Suprapubic skin (tissue), 4 donors: ENCODE measurements around the gene PRKAG2. TPM values are rescaled to one million over a fixed set of nuclear protein-coding genes. Genes with fewer than 3 reads are reported as not detected.

Source experiments
- DNase-seq, 2 donors: peaks; one replicate each; pipeline ENCODE4 v3.0.0-alpha.2; 2019; ENCODE audit warnings: low spot score in 2 of 2
- H3K27ac ChIP-seq: fragments of 200-600 bp; sonication (generic); one replicate; pipeline ENCODE4 v1.5.1; 2019
- H3K27me3 ChIP-seq: fragments of 200-600 bp; sonication (generic); one replicate; pipeline ENCODE4 v1.5.1; 2019
- H3K36me3 ChIP-seq: fragments of 200-600 bp; sonication (generic); one replicate; pipeline ENCODE4 v1.5.1; 2019
- H3K4me1 ChIP-seq: fragments of 200-600 bp; sonication (generic); one replicate; pipeline ENCODE4 v1.5.1; 2019
- H3K4me3 ChIP-seq: fragments of 200-600 bp; sonication (generic); one replicate; pipeline ENCODE4 v1.5.1; 2019; ENCODE audit warnings: mild to moderate bottlenecking
- H3K9me3 ChIP-seq: fragments of 200-600 bp; sonication (generic); one replicate; pipeline ENCODE4 v1.5.1; 2019
- CTCF ChIP-seq, 2 donors: fragments of 200-600 bp in 1 of 2; fragments of 450-650 bp in 1 of 2; sonication (generic) in 1 of 2; IDR thresholded peaks; one replicate each; pipeline ENCODE4 v1.5.1; 2016 to 2019; ENCODE audit warnings: antibody characterized with exemption in 2 of 2, mild to moderate bottlenecking in 1 of 2, moderate library complexity in 1 of 2
- EP300 ChIP-seq: sonication (generic); formaldehyde crosslinking; IDR thresholded peaks from one replicate; pipeline ENCODE4 v1.6.1; 2017; ENCODE audit warnings: antibody characterized with exemption
- POLR2A ChIP-seq, 2 donors: fragments of 450-650 bp; IDR thresholded peaks; one replicate each; pipeline ENCODE4 v1.6.1; 2017; ENCODE audit warnings: antibody characterized with exemption in 2 of 2, mild to moderate bottlenecking in 2 of 2, moderate library complexity in 2 of 2
- POLR2AphosphoS5 ChIP-seq, 3 donors: sonication (generic); formaldehyde crosslinking; IDR thresholded peaks; one replicate each; pipeline ENCODE4 v1.6.1; 2017; ENCODE audit warnings: antibody characterized with exemption in 3 of 3
- WGBS: methylation state at CpG from one replicate; pipeline ENCODE4 v1.1.5; 2018; 5-methylcytosine and 5-hydroxymethylcytosine counted together
- total RNA-seq, 4 donors: library from RNA; depleted of rRNA; stranded (reverse); fragments of >200 nt; gene quantifications; one replicate each; pipeline ENCODE4 v1.1.0, GENCODE V29; 2016

Gene PRKAG2
- total RNA-seq, 4 donors from 2014 or later = 16.5 to 40.0 (median 17.3) TPM

- no peaks in the 10 kb centered on the region for H3K36me3 ChIP-seq
- no peak overlapping the region for H3K27ac ChIP-seq
- no peaks in the 10 kb centered on the region for H3K27me3 ChIP-seq
- peaks cover 3% of the 10 kb centered on the region for H3K4me1 ChIP-seq
- DNase-seq = no peak
- TF ChIP-seq CTCF (IDR thresholded peaks at IDR 0.05) = no peak
- TF ChIP-seq POLR2AphosphoS5 (IDR thresholded peaks at IDR 0.05) = no peak
- TF ChIP-seq POLR2A (IDR thresholded peaks at IDR 0.05) = no peak
- no peak for TF ChIP-seq EP300
- WGBS = 95% methylated on average over 7 of the region's 7 CpGs
- no peak overlapping the region for H3K4me3 ChIP-seq
- no peaks in the 10 kb centered on the region for H3K9me3 ChIP-seq
Measured at GRCh38 chr7:151904270-151904669, 27.4 kb upstream of the PRKAG2 start.

GRCh38 chr7:151903249-151904032, 26.5 kb upstream of the PRKAG2 start:
- Histone ChIP-seq H3K27ac (no peak overlapping the region), H3K36me3 (no peaks in the 10 kb centered on the region), H3K27me3 (no peaks in the 10 kb centered on the region), H3K9me3 (no peaks in the 10 kb centered on the region), H3K4me3 (no peak overlapping the region), H3K4me1 (peaks cover 3% of the 10 kb centered on the region)
- DNase-seq = peak in 1 of 2 donors; percentile 15
- no peak for TF ChIP-seq CTCF (IDR thresholded peaks at IDR 0.05)
- WGBS = 73% methylated on average over 9 of the region's 9 CpGs

GRCh38 chr7:151902311-151902710, 25.4 kb upstream of the PRKAG2 start:
- Histone ChIP-seq H3K4me3 (no peak overlapping the region), H3K4me1 (peaks cover 5% of the 10 kb centered on the region), H3K9me3 (no peaks in the 10 kb centered on the region), H3K27ac (no peak overlapping the region), H3K36me3 (no peaks in the 10 kb centered on the region), H3K27me3 (no peaks in the 10 kb centered on the region)
- no peak for TF ChIP-seq CTCF (IDR thresholded peaks at IDR 0.05)
- no peak for TF ChIP-seq POLR2A (IDR thresholded peaks at IDR 0.05)
- TF ChIP-seq EP300 = no peak
- no peak for TF ChIP-seq POLR2AphosphoS5 (IDR thresholded peaks at IDR 0.05)
- DNase-seq = no peak
- 88% methylated on average over 17 of the region's 17 CpGs for WGBS

- no peak for TF ChIP-seq POLR2AphosphoS5 (IDR thresholded peaks at IDR 0.05)
- TF ChIP-seq POLR2A (IDR thresholded peaks at IDR 0.05) = no peak
- TF ChIP-seq EP300 = no peak
- no peak for TF ChIP-seq CTCF (IDR thresholded peaks at IDR 0.05)
- no peak for DNase-seq
- Histone ChIP-seq H3K36me3 (no peaks in the 10 kb centered on the region), H3K27me3 (no peaks in the 10 kb centered on the region), H3K27ac (no peak overlapping the region), H3K9me3 (no peaks in the 10 kb centered on the region), H3K4me1 (peaks cover 10% of the 10 kb centered on the region), H3K4me3 (no peak overlapping the region)
- 89% methylated on average over 5 of the region's 5 CpGs for WGBS
Measured at GRCh38 chr7:151901828-151902227, 24.9 kb upstream of the PRKAG2 start.

- WGBS = 45% methylated on average over 17 of the region's 17 CpGs
- no peak for DNase-seq
- TF ChIP-seq POLR2AphosphoS5 (IDR thresholded peaks at IDR 0.05) (peak in 1 of 3 donors; percentile 13), EP300 (no peak)
- no peaks in the 10 kb centered on the region for H3K36me3 ChIP-seq
- H3K9me3 ChIP-seq = no peaks in the 10 kb centered on the region
- no peak overlapping the region for H3K4me3 ChIP-seq
- no peaks in the 10 kb centered on the region for H3K27me3 ChIP-seq
- peaks cover 16% of the 10 kb centered on the region for H3K4me1 ChIP-seq
- peak overlapping the region; percentile 46 for H3K27ac ChIP-seq
Measured at GRCh38 chr7:151900986-151901621, 24.2 kb upstream of the PRKAG2 start.
